Non-pigmented ciliary epithelial cell (primary cell): Measurements from ENCODE around the gene NID2.

Experiments
- DNase-seq: peaks from one replicate; pipeline ENCODE4 v3.0.0-alpha.2; 2010; ENCODE audit warnings: low read depth

NID2 gene

GRCh38 chr14:52002542-52002941 is 66.3 kb downstream of the NID2 start:
- no peak for DNase-seq

- DNase-seq, result no peak
These were observed 68.2 kb downstream of the NID2 start for GRCh38 chr14:52000696-52001095.

- DNase-seq, result no peak
These were observed 68.8 kb downstream of the NID2 start for GRCh38 chr14:52000019-52000582.

GRCh38 chr14:51999084-51999483 is 69.8 kb downstream of the NID2 start:
- no peak for DNase-seq

GRCh38 chr14:51998348-51998747 is 70.5 kb downstream of the NID2 start:
- no peak for DNase-seq

- no peak for DNase-seq
These were observed 72.6 kb downstream of the NID2 start for GRCh38 chr14:51996148-51996746.

- no peak for DNase-seq
These were observed 75.5 kb downstream of the NID2 start for GRCh38 chr14:51993285-51993920.

GRCh38 chr14:51990488-51990887 is 78.4 kb downstream of the NID2 start:
- no peak for DNase-seq

- peak; percentile 65 for DNase-seq
These were observed 79.3 kb downstream of the NID2 start, which contains the start of gene RTRAF for GRCh38 chr14:51989293-51990234. Gene RTRAF, plus strand, starts transcription at chr14:51989546. Its CDS starts 94 bp downstream, at chr14:51989640.

GRCh38 chr14:51988221-51988620 is 80.6 kb downstream of the NID2 start:
- DNase-seq, result no peak

- no peak for DNase-seq
These were observed 87.5 kb downstream of the NID2 start for GRCh38 chr14:51981218-51981854.

- DNase-seq, result no peak
These were observed 89.7 kb downstream of the NID2 start for GRCh38 chr14:51979088-51979709.

- no peak for DNase-seq
These were observed 90.2 kb downstream of the NID2 start for GRCh38 chr14:51978681-51979085.

GRCh38 chr14:51977075-51977474 is 91.8 kb downstream of the NID2 start:
- no peak for DNase-seq

- no peak for DNase-seq
These were observed 96.3 kb downstream of the NID2 start for GRCh38 chr14:51972566-51972965.

GRCh38 chr14:51969852-51970540 is 98.9 kb downstream of the NID2 start:
- DNase-seq, result no peak

GRCh38 chr14:51967521-51967920 is 101.3 kb downstream of the NID2 start:
- no peak for DNase-seq

GRCh38 chr14:51963286-51963685 is 105.6 kb downstream of the NID2 start:
- no peak for DNase-seq

- no peak for DNase-seq
These were observed 106.1 kb downstream of the NID2 start for GRCh38 chr14:51962711-51963110.

GRCh38 chr14:51960866-51961265 is 108.0 kb downstream of the NID2 start:
- DNase-seq, result no peak

GRCh38 chr14:51959928-51960327 is 108.9 kb downstream of the NID2 start:
- no peak for DNase-seq
